A673 (cell line): Measurements from ENCODE around the gene HEPACAM2.

Experiments
- CTCF ChIP-seq: fragments of 300-800, 200-600 bp; sonication (generic); conservative IDR thresholded peaks from 2 replicates; pipeline ENCODE4 v1.5.1; 2017; ENCODE audit warnings: low read depth, mild to moderate bottlenecking, antibody characterized with exemption, low read length, moderate library complexity, mixed read lengths
- EZH2 ChIP-seq: fragments of 200-600 bp; sonication (generic); IDR thresholded peaks from 2 replicates; pipeline ENCODE4 v1.6.1; 2017; ENCODE audit warnings: borderline replicate concordance, low read depth, mild to moderate bottlenecking, mixed read lengths, antibody characterized with exemption, low read length; ENCODE audit not compliant: poor library complexity, severe bottlenecking

GRCh38 chr7:93212881-93213280 lies 13.4 kb downstream of the HEPACAM2 start:
- TF ChIP-seq CTCF (no peak), EZH2 (no peak)
